Mesenchymal stem cell (in vitro differentiated cells and primary cell): ENCODE data around the gene PBX1.
"Not testable (repeated sequence)": the region's sequence is repeated elsewhere in the genome, so short reads cannot be mapped to it uniquely, and the experiment has no call there.

Source experiments
- DNase-seq: peaks from one replicate; pipeline ENCODE4 v3.0.0-alpha.2; 2013
- H2AFZ ChIP-seq: one replicate; pipeline ENCODE4 v1.6.1; 2013; ENCODE audit warnings: low read depth, mild to moderate bottlenecking, control low read depth, inconsistent platforms, low read length, moderate library complexity
- H2AK5ac ChIP-seq: 2 replicates; pipeline ENCODE4 v1.6.1; 2013; ENCODE audit warnings: low read length, moderate library complexity, mild to moderate bottlenecking, inconsistent platforms; ENCODE audit not compliant: severe bottlenecking
- H2BK120ac ChIP-seq: one replicate; pipeline ENCODE4 v1.6.1; 2013; ENCODE audit warnings: low read depth, mild to moderate bottlenecking, inconsistent platforms, low read length, moderate library complexity
- H2BK12ac ChIP-seq, 2 experiments: one replicate each; pipeline ENCODE4 v1.6.1; 2013; ENCODE audit warnings: inconsistent platforms in 2 of 2, low read length in 2 of 2, mild to moderate bottlenecking in 2 of 2, moderate library complexity in 2 of 2, control low read depth in 1 of 2
- H2BK15ac ChIP-seq: one replicate; pipeline ENCODE4 v1.6.1; 2013; ENCODE audit warnings: mild to moderate bottlenecking, low read depth, inconsistent platforms; ENCODE audit not compliant: poor library complexity, severe bottlenecking
- H2BK5ac ChIP-seq: 2 replicates; pipeline ENCODE4 v1.6.1; 2013; ENCODE audit warnings: low read depth, mild to moderate bottlenecking, low read length, control low read depth, inconsistent platforms; ENCODE audit not compliant: poor library complexity, severe bottlenecking
- H3K14ac ChIP-seq, 2 experiments: one replicate each; pipeline ENCODE4 v1.6.1; 2013; ENCODE audit warnings: inconsistent platforms in 2 of 2, low read length in 2 of 2, control low read depth in 1 of 2, mild to moderate bottlenecking in 1 of 2, moderate library complexity in 1 of 2
- H3K18ac ChIP-seq, 2 experiments: one replicate each; pipeline ENCODE4 v1.6.1; 2013; ENCODE audit warnings: inconsistent platforms in 2 of 2, low read length in 2 of 2, control low read depth in 1 of 2, low read depth in 1 of 2, mild to moderate bottlenecking in 1 of 2
- H3K23ac ChIP-seq, 2 experiments: one replicate each; pipeline ENCODE4 v1.6.1; 2013; ENCODE audit warnings: inconsistent platforms in 2 of 2, low read length in 2 of 2, mild to moderate bottlenecking in 2 of 2, moderate library complexity in 2 of 2, control low read depth in 1 of 2
- H3K27ac ChIP-seq: 2 replicates; pipeline ENCODE4 v1.5.1; 2013; ENCODE audit warnings: mild to moderate bottlenecking, moderate library complexity, low read length, control low read depth, inconsistent platforms; ENCODE audit not compliant: poor library complexity, severe bottlenecking
- H3K27me3 ChIP-seq, 2 experiments: 2 replicates each; pipeline versions ENCODE4 v1.6.1 to v1.7.0; 2013; ENCODE audit warnings: low read length in 2 of 2, mild to moderate bottlenecking in 2 of 2, moderate library complexity in 2 of 2, control low read depth in 1 of 2, inconsistent platforms in 1 of 2; ENCODE audit not compliant: control insufficient read depth in 1 of 2, insufficient read depth in 1 of 2
- H3K36me3 ChIP-seq, 2 experiments: 2 replicates each; pipeline versions ENCODE4 v1.6.1 to v1.7.0; 2013; ENCODE audit warnings: low read length in 2 of 2, control low read depth in 1 of 2, inconsistent platforms in 1 of 2, low read depth in 1 of 2, mild to moderate bottlenecking in 1 of 2; ENCODE audit not compliant: insufficient read depth in 2 of 2, control insufficient read depth in 1 of 2
- H3K4ac ChIP-seq, 2 experiments: one replicate each; pipeline ENCODE4 v1.6.1; 2013; ENCODE audit warnings: inconsistent platforms in 2 of 2, low read length in 2 of 2, mild to moderate bottlenecking in 2 of 2, moderate library complexity in 2 of 2, control low read depth in 1 of 2, low read depth in 1 of 2
- H3K4me1 ChIP-seq: 2 replicates; pipeline ENCODE4 v1.6.1; 2013; ENCODE audit warnings: low read depth, low read length, control low read depth; ENCODE audit not compliant: control insufficient read depth, insufficient read depth
- H3K4me2 ChIP-seq: 2 replicates; pipeline ENCODE4 v1.6.1; 2013; ENCODE audit warnings: low read length, mild to moderate bottlenecking, inconsistent platforms; ENCODE audit not compliant: poor library complexity, severe bottlenecking
- H3K4me3 ChIP-seq, 2 experiments: 2 replicates each; pipeline versions ENCODE4 v1.5.1 to v1.7.0; 2013; ENCODE audit warnings: low read length in 2 of 2, mild to moderate bottlenecking in 2 of 2, control low read depth in 1 of 2, low read depth in 1 of 2; ENCODE audit not compliant: insufficient read depth in 1 of 2
- H3K79me1 ChIP-seq: replicated peaks from 2 replicates; pipeline ENCODE4 v1.6.1; 2013; ENCODE audit warnings: mild to moderate bottlenecking, control low read depth, low read length, inconsistent platforms; ENCODE audit not compliant: poor library complexity, severe bottlenecking
- H3K9ac ChIP-seq: 2 replicates; pipeline ENCODE4 v1.7.0; 2013; ENCODE audit warnings: mild to moderate bottlenecking, low read length, moderate library complexity
- H3K9me3 ChIP-seq: 2 replicates; pipeline ENCODE4 v1.7.0; 2013; ENCODE audit warnings: mild to moderate bottlenecking, low read length; ENCODE audit not compliant: control insufficient read depth
- H4K8ac ChIP-seq: one replicate; pipeline ENCODE4 v1.6.1; 2013; ENCODE audit warnings: inconsistent platforms, mild to moderate bottlenecking, low read length, moderate library complexity
- H4K91ac ChIP-seq: one replicate; pipeline ENCODE4 v1.6.1; 2013; ENCODE audit warnings: mild to moderate bottlenecking, low read length, inconsistent platforms
- WGBS: methylation state at CpG from one replicate; pipeline ENCODE4 v1.1.7; 2013; ENCODE audit warnings: mixed read lengths; 5-methylcytosine and 5-hydroxymethylcytosine counted together

The PBX1 gene

DNA sequence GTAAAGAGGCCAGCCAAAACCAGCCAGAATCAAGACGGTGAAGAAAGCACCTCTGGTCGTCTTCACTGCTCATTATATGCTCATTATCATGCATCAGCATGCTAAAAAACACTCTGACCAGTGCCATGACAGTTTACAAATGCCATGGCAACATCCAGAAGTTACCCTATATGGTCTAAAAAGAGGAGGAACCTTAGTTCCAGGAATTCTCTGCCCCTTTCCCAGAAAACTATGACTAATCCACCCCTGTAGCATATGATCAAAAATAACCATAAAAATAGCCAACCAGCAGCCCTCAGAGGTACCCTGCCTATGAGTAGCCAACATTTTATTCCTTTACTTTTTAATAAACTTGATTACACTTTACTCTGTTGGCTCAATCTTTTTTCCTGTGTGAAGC lies 34.2 kb upstream of the PBX1 start:
- Histone ChIP-seq H2AFZ (peak overlapping the region; percentile 3), H3K23ac (no peak overlapping the region), H3K27me3 (no peaks in the 10 kb centered on the region), H3K9me3 (peaks cover 11% of the 10 kb centered on the region), H3K9ac (peak overlapping the region; percentile 71), H3K4ac (no peak overlapping the region), H3K4me3 (no peak overlapping the region), H3K4me2 (no peak overlapping the region), H4K91ac (no peak overlapping the region), H3K14ac (no peak overlapping the region), H3K36me3 (no peaks in the 10 kb centered on the region), H2BK5ac (no peak overlapping the region), H3K4me1 (no peaks in the 10 kb centered on the region), H2BK120ac (no peak overlapping the region), H2AK5ac (no peak overlapping the region), H2BK12ac (no peak overlapping the region), H3K79me1 (no peaks in the 10 kb centered on the region), H3K18ac (no peak overlapping the region), H4K8ac (no peak overlapping the region), H3K27ac (no peak overlapping the region), H2BK15ac (no peak overlapping the region)
- peak; percentile 63 for DNase-seq
- WGBS, result 63% methylated on average over 2 of the region's 2 CpGs

DNA sequence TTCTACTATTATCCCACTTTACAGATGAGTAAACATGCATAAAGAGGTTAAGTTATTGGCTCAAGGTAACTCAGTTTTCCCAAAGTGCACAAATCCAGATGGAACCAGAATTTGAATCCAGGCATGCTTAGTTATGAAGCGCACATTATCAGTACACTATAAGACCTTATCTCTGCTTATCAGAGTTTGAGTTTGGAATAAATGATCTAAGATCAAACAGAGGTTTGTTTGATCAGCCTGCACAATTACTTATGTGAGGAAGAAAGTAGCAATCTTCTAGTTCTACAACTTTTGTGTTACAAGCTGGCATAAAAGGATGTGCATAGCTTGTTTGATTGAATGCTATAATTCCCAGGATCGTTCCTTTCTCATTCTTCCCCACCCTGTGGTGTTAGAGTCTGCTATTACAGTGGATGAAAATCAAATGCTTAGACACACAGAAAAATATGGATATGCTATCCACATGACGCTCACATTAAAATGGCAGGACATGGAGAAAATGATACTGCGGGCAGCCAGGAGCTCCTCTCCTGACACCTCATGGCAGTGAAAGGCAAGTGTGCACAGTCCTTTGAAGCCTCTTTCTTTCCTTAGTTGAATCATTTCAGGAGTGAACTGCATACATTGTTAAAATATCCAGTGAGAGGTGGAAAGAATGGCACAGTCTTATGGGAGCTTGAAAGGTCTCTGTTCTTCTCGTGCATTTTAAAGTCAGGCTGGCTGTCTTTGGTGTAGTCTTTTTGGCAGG lies 23.9 kb upstream of the PBX1 start:
- H3K14ac ChIP-seq, result no peak overlapping the region
- no peak overlapping the region for H3K23ac ChIP-seq
- no peak overlapping the region for H2BK12ac ChIP-seq
- H3K36me3 ChIP-seq, result no peaks in the 10 kb centered on the region
- no peaks in the 10 kb centered on the region for H3K9me3 ChIP-seq
- no peak overlapping the region for H4K8ac ChIP-seq
- no peak overlapping the region for H2AK5ac ChIP-seq
- H2AFZ ChIP-seq, result no peak overlapping the region
- no peaks in the 10 kb centered on the region for H3K4me1 ChIP-seq
- H2BK5ac ChIP-seq, result no peak overlapping the region
- H3K4me3 ChIP-seq, result no peak overlapping the region
- H3K79me1 ChIP-seq, result no peaks in the 10 kb centered on the region
- H3K9ac ChIP-seq, result no peak overlapping the region
- no peak overlapping the region for H2BK15ac ChIP-seq
- no peaks in the 10 kb centered on the region for H3K27me3 ChIP-seq
- no peak overlapping the region for H3K4ac ChIP-seq
- no peak overlapping the region for H4K91ac ChIP-seq
- no peak overlapping the region for H2BK120ac ChIP-seq
- WGBS, result 95% methylated on average over 3 of the region's 5 CpGs
- no peak for DNase-seq
- no peak overlapping the region for H3K4me2 ChIP-seq
- no peak overlapping the region for H3K27ac ChIP-seq
- no peak overlapping the region for H3K18ac ChIP-seq

DNA sequence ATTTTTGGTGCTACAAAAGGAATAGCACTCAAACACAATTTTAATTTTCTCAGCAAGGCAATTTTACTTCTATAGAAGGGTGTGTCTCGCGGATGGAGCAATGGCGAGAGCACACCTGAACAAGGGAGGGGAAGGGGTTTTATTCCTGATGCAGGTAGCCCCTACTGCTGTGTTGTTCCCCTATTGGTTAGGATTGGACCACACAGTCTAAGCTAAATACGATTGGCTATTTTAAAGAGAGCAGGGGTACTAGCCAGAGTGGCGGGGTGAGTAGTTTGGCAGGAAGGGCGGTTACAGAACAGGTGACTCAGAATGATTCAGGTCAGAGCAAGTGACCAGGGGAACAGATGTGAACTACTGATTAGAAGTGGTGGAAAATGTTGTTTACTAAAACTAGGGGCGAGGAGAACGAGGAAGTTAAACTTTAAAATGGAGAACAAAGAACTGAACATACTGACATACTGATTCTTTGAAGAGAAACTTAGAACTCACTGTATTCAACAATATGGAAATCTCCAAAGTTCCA lies 6.5 kb upstream of the PBX1 start:
- H3K79me1 ChIP-seq, H3K4ac ChIP-seq, H4K91ac ChIP-seq, H3K4me2 ChIP-seq, H3K27me3 ChIP-seq, H4K8ac ChIP-seq, DNase-seq, H2BK120ac ChIP-seq, H2BK12ac ChIP-seq, H3K14ac ChIP-seq, H2AFZ ChIP-seq, H3K36me3 ChIP-seq, H3K4me1 ChIP-seq, H3K27ac ChIP-seq, H2AK5ac ChIP-seq, H2BK15ac ChIP-seq, H3K18ac ChIP-seq, H3K4me3 ChIP-seq, H2BK5ac ChIP-seq, H3K9me3 ChIP-seq, H3K9ac ChIP-seq, H3K23ac ChIP-seq: not testable (repeated sequence)
- WGBS, result 97% methylated on average over 5 of the region's 8 CpGs

DNA sequence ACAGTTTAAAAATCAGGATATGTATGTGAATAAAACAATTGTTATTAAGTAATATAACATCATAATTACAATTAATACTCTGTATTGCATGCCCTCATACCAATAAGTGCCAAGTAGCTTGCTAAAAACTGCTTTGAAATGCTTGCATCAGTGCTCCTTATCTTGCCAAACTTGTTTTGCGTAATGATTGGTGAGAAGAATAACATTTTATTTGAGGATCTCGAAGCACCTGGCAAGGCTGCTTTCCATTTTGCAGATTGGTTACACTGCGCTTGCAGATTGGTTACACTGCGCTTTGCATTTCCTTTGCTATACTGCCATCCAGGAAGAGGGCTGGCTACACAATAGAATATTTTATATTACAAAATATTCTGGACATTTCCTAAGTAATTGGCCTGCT lies 1.7 kb upstream of the PBX1 start:
- Histone ChIP-seq H2BK5ac (no peak overlapping the region), H3K18ac (no peak overlapping the region), H3K23ac (no peak overlapping the region), H2BK120ac (no peak overlapping the region), H3K4me2 (no peak overlapping the region), H2AFZ (no peak overlapping the region), H3K4me1 (no peaks in the 10 kb centered on the region), H2BK15ac (no peak overlapping the region), H3K4me3 (no peak overlapping the region), H4K8ac (no peak overlapping the region), H3K27ac (no peak overlapping the region), H3K4ac (no peak overlapping the region), H4K91ac (no peak overlapping the region), H3K27me3 (no peaks in the 10 kb centered on the region), H2AK5ac (no peak overlapping the region), H2BK12ac (no peak overlapping the region), H3K36me3 (no peaks in the 10 kb centered on the region), H3K9me3 (peaks cover 4% of the 10 kb centered on the region), H3K9ac (no peak overlapping the region), H3K14ac (no peak overlapping the region), H3K79me1 (no peaks in the 10 kb centered on the region)
- 98% methylated on average over 4 of the region's 4 CpGs for WGBS
- no peak for DNase-seq
